NCI-H1694 (cell line): Measurements from ENCODE around the gene C4A.
A peak's percentile ranks its signal among the peaks of the same experiment; 100 is the strongest.
"Not testable (repeated sequence)": the region's sequence is repeated elsewhere in the genome, so short reads cannot be mapped to it uniquely, and the experiment has no call there.

ENCODE experiments used
- DNase-seq: peaks from one replicate; lab custom pipeline; 2025; lab: John Stamatoyannopoulos, UW

C4A gene

GRCh38 chr6:31981744-31982143 is at the start of gene C4A:
Gene C4A, plus strand, starts transcription at chr6:31982057. Its CDS starts 51 bp downstream, at chr6:31982108.
- DNase-seq, result not testable (repeated sequence)

DNA sequence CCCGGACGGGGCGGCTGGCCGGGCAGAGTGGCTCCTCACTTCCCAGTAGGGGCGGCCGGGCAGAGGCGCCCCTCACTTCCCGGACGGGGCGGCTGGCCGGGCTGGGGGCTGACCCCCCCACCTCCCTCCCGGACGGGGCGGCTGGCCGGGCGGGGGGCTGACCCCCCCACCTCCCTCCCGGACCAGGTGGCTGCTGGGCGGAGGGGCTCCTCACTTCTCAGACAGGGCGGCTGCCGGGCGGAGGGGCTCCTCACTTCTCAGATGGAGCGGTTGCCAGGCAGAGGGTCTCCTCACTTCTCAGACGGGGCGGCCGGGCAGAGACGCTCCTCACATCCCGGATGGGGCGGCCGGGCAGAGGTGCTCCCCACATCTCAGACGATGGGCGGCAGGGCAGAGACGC is 49.7 kb upstream of the C4A start:
- not testable (repeated sequence) for DNase-seq

DNA sequence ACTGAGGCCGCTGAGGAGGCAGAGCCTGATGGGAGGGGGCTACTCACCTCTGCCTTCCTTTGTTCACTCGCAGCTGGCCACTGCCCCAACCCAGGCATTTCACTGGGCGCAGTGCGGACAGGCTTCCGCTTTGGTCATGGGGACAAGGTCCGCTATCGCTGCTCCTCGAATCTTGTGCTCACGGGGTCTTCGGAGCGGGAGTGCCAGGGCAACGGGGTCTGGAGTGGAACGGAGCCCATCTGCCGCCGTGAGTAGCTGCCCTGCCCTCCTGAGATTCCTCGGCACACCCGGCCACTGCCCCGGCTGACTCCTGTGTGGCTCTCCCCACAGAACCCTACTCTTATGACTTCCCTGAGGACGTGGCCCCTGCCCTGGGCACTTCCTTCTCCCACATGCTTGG is 48.3 kb upstream of the C4A start:
- DNase-seq, result no peak

GRCh38 chr6:31935021-31935420 is 46.8 kb upstream of the C4A start:
- DNase-seq, result no peak

GRCh38 chr6:31935823-31936222 is 46.0 kb upstream of the C4A start:
- no peak for DNase-seq

- DNase-seq, result no peak
These were observed 41.6 kb upstream of the C4A start for GRCh38 chr6:31940256-31940664.

GRCh38 chr6:31943742-31944141 is 38.1 kb upstream of the C4A start:
- no peak for DNase-seq

- DNase-seq, result no peak
These were observed 36.7 kb upstream of the C4A start for GRCh38 chr6:31945154-31945506.

DNA sequence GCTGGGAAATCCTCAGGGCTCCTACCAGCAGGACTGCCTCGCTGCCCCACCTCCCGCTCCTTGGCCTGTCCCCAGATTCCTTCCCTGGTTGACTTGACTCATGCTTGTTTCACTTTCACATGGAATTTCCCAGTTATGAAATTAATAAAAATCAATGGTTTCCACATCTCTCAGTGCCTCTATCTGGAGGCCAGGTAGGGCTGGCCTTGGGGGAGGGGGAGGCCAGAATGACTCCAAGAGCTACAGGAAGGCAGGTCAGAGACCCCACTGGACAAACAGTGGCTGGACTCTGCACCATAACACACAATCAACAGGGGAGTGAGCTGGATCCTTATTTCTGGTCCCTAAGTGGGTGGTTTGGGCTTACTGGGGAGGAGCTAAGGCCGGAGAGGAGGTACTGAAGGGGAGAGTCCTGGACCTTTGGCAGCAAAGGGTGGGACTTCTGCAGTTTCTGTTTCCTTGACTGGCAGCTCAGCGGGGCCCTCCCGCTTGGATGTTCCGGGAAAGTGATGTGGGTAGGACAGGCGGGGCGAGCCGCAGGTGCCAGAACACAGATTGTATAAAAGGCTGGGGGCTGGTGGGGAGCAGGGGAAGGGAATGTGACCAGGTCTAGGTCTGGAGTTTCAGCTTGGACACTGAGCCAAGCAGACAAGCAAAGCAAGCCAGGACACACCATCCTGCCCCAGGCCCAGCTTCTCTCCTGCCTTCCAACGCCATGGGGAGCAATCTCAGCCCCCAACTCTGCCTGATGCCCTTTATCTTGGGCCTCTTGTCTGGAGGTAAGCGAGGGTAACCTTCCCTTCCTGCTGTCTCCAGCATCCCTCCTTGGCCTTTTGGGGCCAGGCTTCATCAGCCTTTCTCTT is 36.1 kb upstream of the C4A start, which contains the start of gene CFB:
TSS of gene CFB (plus strand) at position 589 of the 863 bp plus-strand sequence. CDS start at position 716, 127 bp downstream.
- no peak for DNase-seq

DNA sequence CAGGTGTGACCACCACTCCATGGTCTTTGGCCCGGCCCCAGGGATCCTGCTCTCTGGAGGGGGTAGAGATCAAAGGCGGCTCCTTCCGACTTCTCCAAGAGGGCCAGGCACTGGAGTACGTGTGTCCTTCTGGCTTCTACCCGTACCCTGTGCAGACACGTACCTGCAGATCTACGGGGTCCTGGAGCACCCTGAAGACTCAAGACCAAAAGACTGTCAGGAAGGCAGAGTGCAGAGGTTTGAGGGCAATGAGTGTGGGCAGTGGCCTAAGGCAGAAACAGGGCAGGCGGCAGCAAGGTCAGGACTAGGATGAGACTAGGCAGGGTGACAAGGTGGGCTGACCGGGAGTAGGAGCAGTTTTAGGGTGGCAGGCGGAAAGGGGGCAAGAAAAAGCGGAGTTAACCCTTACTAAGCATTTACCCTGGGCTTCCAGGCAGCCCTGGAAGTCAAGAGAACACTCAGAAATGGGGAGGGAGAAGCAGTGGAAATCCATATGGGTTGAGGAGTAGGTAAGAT is 35.4 kb upstream of the C4A start:
- DNase-seq, result no peak

DNA sequence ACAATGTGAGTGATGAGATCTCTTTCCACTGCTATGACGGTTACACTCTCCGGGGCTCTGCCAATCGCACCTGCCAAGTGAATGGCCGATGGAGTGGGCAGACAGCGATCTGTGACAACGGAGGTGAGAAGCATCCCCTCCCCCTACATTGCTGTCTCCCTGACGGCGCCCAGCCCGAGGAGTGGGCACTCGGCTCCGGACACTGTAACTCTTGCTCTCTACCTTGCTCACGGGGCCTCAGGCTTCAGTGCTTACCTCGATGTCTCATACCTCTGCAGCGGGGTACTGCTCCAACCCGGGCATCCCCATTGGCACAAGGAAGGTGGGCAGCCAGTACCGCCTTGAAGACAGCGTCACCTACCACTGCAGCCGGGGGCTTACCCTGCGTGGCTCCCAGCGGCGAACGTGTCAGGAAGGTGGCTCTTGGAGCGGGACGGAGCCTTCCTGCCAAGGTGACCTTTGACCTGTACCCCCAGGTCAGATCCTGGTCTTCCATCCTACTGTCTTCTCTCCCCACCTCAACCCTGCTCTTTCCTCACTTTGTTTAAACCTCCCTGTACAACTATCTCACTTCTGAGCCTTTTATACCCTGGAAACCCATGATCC is 34.7 kb upstream of the C4A start:
- DNase-seq, result no peak

GRCh38 chr6:31947864-31948263 is 34.0 kb upstream of the C4A start:
- no peak for DNase-seq

- no peak for DNase-seq
These were observed 33.6 kb upstream of the C4A start for GRCh38 chr6:31948306-31948705.

- DNase-seq, result no peak
These were observed 33.0 kb upstream of the C4A start for GRCh38 chr6:31948753-31949413.

- DNase-seq, result no peak
These were observed 31.8 kb upstream of the C4A start for GRCh38 chr6:31949926-31950548.

- DNase-seq, result no peak
These were observed 29.6 kb upstream of the C4A start for GRCh38 chr6:31952140-31952805.

- no peak for DNase-seq
These were observed 29.0 kb upstream of the C4A start for GRCh38 chr6:31952890-31953289.

DNA sequence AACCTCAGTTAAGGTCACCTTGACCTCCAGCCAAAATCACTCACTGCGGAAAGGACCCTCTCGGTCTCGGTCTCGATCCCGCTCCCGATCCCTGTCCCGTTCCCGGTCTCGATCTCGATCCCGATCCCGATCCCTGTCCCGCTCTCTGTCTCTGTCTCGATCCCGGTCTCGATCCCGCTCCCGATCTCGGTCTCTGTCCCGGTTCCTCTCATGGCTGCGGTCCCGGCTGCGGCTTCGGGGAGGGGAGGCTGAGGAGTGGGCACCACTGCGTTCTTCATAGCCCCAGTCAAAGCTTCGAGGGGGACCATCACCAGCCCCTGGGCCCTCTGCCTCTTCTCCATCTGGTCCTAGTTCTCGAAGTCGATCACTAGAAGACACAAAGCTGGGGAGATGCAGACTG is 27.3 kb upstream of the C4A start:
- DNase-seq, result no peak

GRCh38 chr6:31956796-31957195 is 25.1 kb upstream of the C4A start:
- no peak for DNase-seq

- no peak for DNase-seq
These were observed 23.5 kb upstream of the C4A start for GRCh38 chr6:31958412-31958740.

DNA sequence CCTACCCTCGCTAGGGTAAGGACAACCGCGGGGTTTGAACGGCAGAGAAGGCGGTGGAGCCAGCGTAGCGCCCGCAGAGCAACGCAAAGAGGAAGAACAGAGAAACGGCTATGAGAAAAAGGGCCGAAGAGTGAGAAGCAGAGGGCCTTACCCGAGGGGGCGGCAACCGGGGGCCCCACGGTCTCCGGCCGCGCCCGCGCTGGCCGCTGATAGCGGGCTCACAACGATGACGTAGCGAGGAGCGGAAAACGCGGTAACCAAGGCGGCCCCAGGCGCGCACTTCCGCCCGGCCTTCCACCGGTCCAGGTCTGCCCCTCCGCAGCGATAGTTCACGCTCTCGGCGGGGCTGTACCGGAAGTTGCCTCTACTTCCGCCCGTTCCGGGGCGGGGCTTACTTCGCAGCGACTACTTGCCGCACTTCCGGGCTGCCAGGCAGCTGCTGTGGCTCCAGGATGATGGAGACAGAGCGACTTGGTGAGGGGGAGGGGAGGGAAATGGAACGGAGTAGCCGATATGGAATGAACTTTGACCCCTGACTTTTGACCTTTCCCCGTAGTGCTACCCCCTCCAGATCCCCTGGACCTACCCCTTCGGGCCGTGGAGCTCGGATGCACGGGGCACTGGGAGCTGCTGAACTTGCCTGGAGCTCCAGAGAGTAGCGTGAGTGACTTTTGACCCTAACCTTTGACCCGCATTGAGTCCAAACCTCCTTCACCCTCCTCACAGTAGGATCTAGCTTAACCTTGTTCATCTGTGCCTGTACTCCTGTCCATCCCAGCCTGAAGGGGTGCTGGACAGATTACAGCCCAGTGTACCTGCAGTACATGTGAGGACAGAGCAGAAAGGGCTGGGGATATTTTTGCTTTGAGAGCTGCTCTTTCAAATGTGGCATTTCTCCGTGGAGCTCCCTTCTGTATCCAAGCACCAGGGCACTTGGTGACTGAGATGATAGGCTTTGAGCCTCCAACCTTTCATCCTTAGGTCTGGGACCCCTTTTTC is 22.8 kb upstream of the C4A start, which contains the start of the genes NELFE and SKIC2:
TSS of gene NELFE (minus strand) at position 231 of the 999 bp plus-strand sequence. CDS start 525 bp downstream, outside the sequence.
TSS of gene SKIC2 (plus strand) at position 435 of the 999 bp plus-strand sequence. CDS start at position 453, 18 bp downstream.
- peak; percentile 92 for DNase-seq
